A549 (cell line): ENCODE data around the gene STN1. TPM values are rescaled to one million over a fixed set of nuclear protein-coding genes. Genes with fewer than 3 reads are reported as not detected.

Experiments
- ATAC-seq, 2 experiments: fragments of 200-7000 bp in 1 of 2; fragments of >200 bp in 1 of 2; cut with Nextera tagmentation in 1 of 2; cut with Tn5 transposase in 1 of 2; 3 replicates each; pipeline versions ENCODE4 v1.8.0 to v1.9.1; 2018 to 2020; ENCODE audit warnings: mild to moderate bottlenecking in 1 of 2, moderate library complexity in 1 of 2
- CTCF ChIA-PET: fragments of 300-600 bp; sonication (Branson Sonifier 250); formaldehyde crosslinking; extraction: SDS; loops from one replicate; lab custom pipeline; 2021; ENCODE audit warnings: antibody characterized with exemption, inconsistent platforms; lab: Yijun Ruan, JAX
- POLR2A ChIA-PET: fragments of 350-600 bp; formaldehyde crosslinking; extraction: SDS; loops from one replicate; lab custom pipeline; 2021; ENCODE audit warnings: antibody characterized with exemption, inconsistent platforms; lab: Yijun Ruan, JAX
- DNase-seq, 2 experiments: peaks; one replicate each; pipeline versions ENCODE4 v3.0.0 to v3.0.0-alpha.2; 2011 to 2016; ENCODE audit warnings: low read depth in 1 of 2, low spot score in 1 of 2
- FAIRE-seq: peaks from 2 replicates; lab custom pipeline; 2011; peaks lifted over from hg19 to GRCh38; lab: Jason Lieb, UNC
- H3K27ac ChIP-seq, 2 experiments: fragments of >200 bp; sonication (Bioruptor Twin); formaldehyde crosslinking; 3 replicates each; pipeline ENCODE4 v1.5.1; 2016 to 2017
- H3K4me1 ChIP-seq: fragments of >200 bp; sonication (Bioruptor Twin); formaldehyde crosslinking; 3 replicates; pipeline ENCODE4 v1.6.1; 2016
- H3K4me2 ChIP-seq: fragments of >200 bp; sonication (Bioruptor Twin); formaldehyde crosslinking; 3 replicates; pipeline ENCODE4 v1.6.1; 2016
- H3K4me3 ChIP-seq: fragments of >200 bp; sonication (Bioruptor Twin); formaldehyde crosslinking; 3 replicates; pipeline ENCODE4 v1.5.1; 2016
- H3K9me3 ChIP-seq: fragments of >200 bp; sonication (Bioruptor Twin); formaldehyde crosslinking; 3 replicates; pipeline ENCODE4 v1.6.1; 2016
- BCL3 ChIP-seq: fragments of >200 bp; sonication (Bioruptor Twin); formaldehyde crosslinking; IDR thresholded peaks from 3 replicates; pipeline ENCODE4 v1.6.1; 2016
- CEBPB ChIP-seq, 2 experiments: fragments of >200 bp in 1 of 2; sonication (Bioruptor Twin) in 1 of 2; formaldehyde crosslinking in 1 of 2; IDR thresholded peaks; 2 replicates each; pipeline ENCODE4 v1.6.1; 2012 to 2016
- CHD2 ChIP-seq: fragments of 150-350 bp; IDR thresholded peaks from 2 replicates; pipeline ENCODE4 v1.6.1; 2014; ENCODE audit warnings: low read length; ENCODE audit not compliant: partially characterized antibody
- CHD4 ChIP-seq: fragments of 200-600 bp; sonication (generic); IDR thresholded peaks from 2 replicates; pipeline ENCODE4 v1.6.1; 2016; ENCODE audit warnings: antibody characterized with exemption, mild to moderate bottlenecking, borderline replicate concordance
- E2F6 ChIP-seq: IDR thresholded peaks from 2 replicates; pipeline ENCODE4 v1.6.1; 2012; ENCODE audit warnings: low read depth, borderline replicate concordance
- FOSL2 ChIP-seq, 2 experiments: fragments of 450-650 bp in 1 of 2; fragments of >200 bp in 1 of 2; sonication (Bioruptor Twin) in 1 of 2; formaldehyde crosslinking; IDR thresholded peaks; 2 replicates each; pipeline versions ENCODE4 v1.5.0 to v1.6.1; 2016 to 2020; ENCODE audit warnings: mild to moderate bottlenecking in 1 of 2, moderate library complexity in 1 of 2
- HDAC2 ChIP-seq: fragments of 200-600 bp; sonication (generic); IDR thresholded peaks from 2 replicates; pipeline ENCODE4 v1.6.1; 2016
- HES2 ChIP-seq: fragments of >200 bp; sonication (Bioruptor Twin); formaldehyde crosslinking; IDR thresholded peaks from 2 replicates; pipeline ENCODE4 v1.6.1; 2016
- HOXA7 ChIP-seq: fragments of 250-450 bp; sonication (Bioruptor Pico); IDR thresholded peaks from 2 replicates; pipeline ENCODE4 v1.5.0; 2020; ENCODE audit warnings: mild to moderate bottlenecking, moderate library complexity
- HOXB13 ChIP-seq: fragments of 250-450 bp; sonication (Bioruptor Pico); IDR thresholded peaks from 2 replicates; pipeline ENCODE4 v1.5.0; 2020; ENCODE audit warnings: low read depth, mild to moderate bottlenecking, moderate library complexity
- HOXB5 ChIP-seq: fragments of 250-450 bp; sonication (Bioruptor Pico); IDR thresholded peaks from 2 replicates; pipeline ENCODE4 v1.5.0; 2020; ENCODE audit warnings: mild to moderate bottlenecking, moderate library complexity
- KDM5A ChIP-seq: fragments of 200-600 bp; sonication (generic); IDR thresholded peaks from 2 replicates; pipeline ENCODE4 v1.6.1; 2016; ENCODE audit warnings: antibody characterized with exemption, mild to moderate bottlenecking
- MAFK ChIP-seq: fragments of 450-650 bp; IDR thresholded peaks from 2 replicates; pipeline ENCODE4 v1.6.1; 2014; ENCODE audit not compliant: partially characterized antibody
- NFE2L2 ChIP-seq: fragments of 150-350 bp; conservative IDR thresholded peaks from 2 replicates; pipeline ENCODE4 v1.6.1; 2014; ENCODE audit warnings: low read length
- PBX3 ChIP-seq: IDR thresholded peaks from 2 replicates; pipeline ENCODE4 v1.6.1; 2012
- RAD21 ChIP-seq, 2 experiments: fragments of >200 bp in 1 of 2; sonication (Bioruptor Twin) in 1 of 2; formaldehyde crosslinking in 1 of 2; IDR thresholded peaks in 1 of 2; conservative IDR thresholded peaks in 1 of 2; 2 replicates in 1 of 2; 3 replicates in 1 of 2; pipeline ENCODE4 v1.6.1; 2012 to 2018; ENCODE audit warnings: inconsistent platforms in 1 of 2
- RARB ChIP-seq: fragments of 250-450 bp; sonication (Bioruptor Pico); IDR thresholded peaks from 2 replicates; pipeline ENCODE4 v1.8.0; 2021; ENCODE audit warnings: mild to moderate bottlenecking, moderate library complexity
- RCOR1 ChIP-seq: fragments of 150-350 bp; IDR thresholded peaks from 2 replicates; pipeline ENCODE4 v1.6.1; 2014; ENCODE audit warnings: antibody characterized with exemption, low read length, low read depth
- RFX5 ChIP-seq: fragments of 450-650 bp; IDR thresholded peaks from 2 replicates; pipeline ENCODE4 v1.7.1; 2014; ENCODE audit warnings: antibody characterized with exemption, mild to moderate bottlenecking, moderate library complexity
- RNF2 ChIP-seq: fragments of 200-600 bp; sonication (generic); IDR thresholded peaks from 2 replicates; pipeline ENCODE4 v1.6.1; 2016; ENCODE audit warnings: low read depth, mild to moderate bottlenecking, antibody characterized with exemption, moderate library complexity, borderline replicate concordance
- SREBF2 ChIP-seq: fragments of 450-650 bp; IDR thresholded peaks from 2 replicates; pipeline ENCODE4 v1.6.1; 2014; ENCODE audit warnings: mild to moderate bottlenecking, moderate library complexity
- USF2 ChIP-seq: fragments of 450-650 bp; IDR thresholded peaks from 2 replicates; pipeline ENCODE4 v1.6.1; 2014; ENCODE audit warnings: antibody characterized with exemption
- ZNF302 ChIP-seq: fragments of 250-450 bp; sonication (Bioruptor Pico); IDR thresholded peaks from 2 replicates; pipeline ENCODE4 v1.9.0; 2021; ENCODE audit warnings: inconsistent platforms, mild to moderate bottlenecking, moderate library complexity
- ZSCAN20 ChIP-seq: fragments of 250-450 bp; sonication (Bioruptor Pico); IDR thresholded peaks from 2 replicates; pipeline ENCODE4 v1.8.0; 2022; ENCODE audit warnings: mild to moderate bottlenecking, moderate library complexity
- WGBS: methylation state at CpG from one replicate; pipeline ENCODE4 v1.1.6; 2017; ENCODE audit errors: missing lambda C conversion rate; 5-methylcytosine and 5-hydroxymethylcytosine counted together
- polyA plus RNA-seq, 4 experiments: library from polyadenylated mRNA; depleted of rRNA in 3 of 4; stranded (reverse); fragments of >200 nt; fragmentation: RNase III in 1 of 4; extraction: RNeasy Plus Mini Kit Qiagen cat#74134 plus additional on column Dnase treatment in 1 of 4; gene quantifications; 2 replicates in 3 of 4; 3 replicates in 1 of 4; pipeline ENCODE4 v1.2.3, GENCODE V29; 2011 to 2017

STN1 gene
- polyA plus RNA-seq, 2 of the 4 experiments (the other 2 are of a cell fraction): 17.1 to 34.5 TPM

GRCh38 chr10:103949728-103950127, 31.7 kb upstream of the STN1 start:
- Histone ChIP-seq H3K4me3 (no peak overlapping the region), H3K4me2 (no peak overlapping the region), H3K4me1 (no peaks in the 10 kb centered on the region), H3K27ac (no peak overlapping the region), H3K9me3 (peaks cover 4% of the 10 kb centered on the region; the same call in 1 of the 3 replicates)
- FAIRE-seq (no peak), ATAC-seq (no peak), DNase-seq (no peak)
- ChIA-PET CTCF (interaction anchor here (1.4 kb wide), 1 partner anchor 13 kb away, joined by 4 read pairs; no protein-coding TSS in a partner anchor), POLR2A (no interaction called here)
- 84% methylated on average over 4 of the region's 4 CpGs for WGBS
- TF ChIP-seq PBX3 (no peak), RARB (CRISPR knock-in tag) (no peak), HOXB13 (CRISPR knock-in tag) (no peak), KDM5A (no peak), FOSL2 (IDR thresholded peaks at IDR 0.05) (no peak), FOSL2 (CRISPR knock-in tag; IDR thresholded peaks at IDR 0.05) (no peak), HDAC2 (no peak), ZNF302 (CRISPR knock-in tag) (no peak)

GRCh38 chr10:103947799-103948516, 30.0 kb upstream of the STN1 start:
- no peak for FAIRE-seq
- Histone ChIP-seq H3K27ac (no peak overlapping the region), H3K4me3 (no peak overlapping the region), H3K4me1 (no peaks in the 10 kb centered on the region), H3K9me3 (no peaks in the 10 kb centered on the region), H3K4me2 (no peak overlapping the region)
- ATAC-seq: no peak
- ChIA-PET CTCF (interaction anchor here (1.4 kb wide), 1 partner anchor 11 kb away, joined by 4 read pairs; no protein-coding TSS in a partner anchor), POLR2A (no interaction called here)
- TF ChIP-seq CHD4 (no peak), RNF2 (no peak)
- no peak for DNase-seq
- 61% methylated on average over 3 of the region's 3 CpGs for WGBS

GRCh38 chr10:103942866-103943265, 24.9 kb upstream of the STN1 start:
- TF ChIP-seq HOXA7 (CRISPR knock-in tag) (no peak), E2F6 (no peak), NFE2L2 (no peak), ZSCAN20 (CRISPR knock-in tag) (no peak), RAD21 (conservative IDR thresholded peaks at IDR 0.05 in 1 of 2, IDR thresholded peaks at IDR 0.05 in 1 of 2) (no peak), HES2 (no peak), FOSL2 (IDR thresholded peaks at IDR 0.05) (no peak), FOSL2 (CRISPR knock-in tag; IDR thresholded peaks at IDR 0.05) (no peak), CEBPB (IDR thresholded peaks at IDR 0.05) (no peak)
- no peak for ATAC-seq
- no peak overlapping the region for H3K27ac ChIP-seq
- no peak overlapping the region for H3K4me2 ChIP-seq
- CTCF ChIA-PET: interaction anchor here (1.1 to 2.3 kb wide), 3 partner anchors 11 to 55 kb away, joined by 3 to 5 read pairs (median 3); no protein-coding TSS in a partner anchor
- FAIRE-seq: no peak
- POLR2A ChIA-PET: no interaction called here
- H3K9me3 ChIP-seq: no peaks in the 10 kb centered on the region
- H3K4me1 ChIP-seq: no peaks in the 10 kb centered on the region
- DNase-seq: no peak
- H3K4me3 ChIP-seq: no peak overlapping the region
- WGBS: 23% methylated on average over 2 of the region's 2 CpGs

- CTCF ChIA-PET: interaction anchor here (1.1 to 2.3 kb wide), 4 partner anchors 10 to 54 kb away, joined by 3 to 5 read pairs (median 3); no protein-coding TSS in a partner anchor
- Histone ChIP-seq H3K4me3 (no peak overlapping the region), H3K27ac (no peak overlapping the region), H3K9me3 (no peaks in the 10 kb centered on the region), H3K4me1 (no peaks in the 10 kb centered on the region), H3K4me2 (no peak overlapping the region)
- WGBS: 72% methylated on average over 2 of the region's 2 CpGs
- FAIRE-seq: no peak
- ATAC-seq: no peak
- DNase-seq: no peak
- POLR2A ChIA-PET: no interaction called here
- TF ChIP-seq HOXB5 (no peak), HOXB13 (CRISPR knock-in tag) (no peak), USF2 (no peak), E2F6 (no peak), CHD2 (no peak), KDM5A (no peak), RFX5 (no peak), SREBF2 (no peak), BCL3 (no peak), RNF2 (no peak), MAFK (no peak), RCOR1 (no peak), ZSCAN20 (CRISPR knock-in tag) (no peak)
Measured at GRCh38 chr10:103941801-103942200, 23.8 kb upstream of the STN1 start.
